Effector CD4-positive, alpha-beta T cell (primary cell): ENCODE data around the gene SYCP2L.
"Not testable (repeated sequence)": the region's sequence is repeated elsewhere in the genome, so short reads cannot be mapped to it uniquely, and the experiment has no call there.

ENCODE experiments used
- DNase-seq: peaks from one replicate; pipeline ENCODE4 v3.0.0-alpha.2; 2020

Gene SYCP2L

DNA sequence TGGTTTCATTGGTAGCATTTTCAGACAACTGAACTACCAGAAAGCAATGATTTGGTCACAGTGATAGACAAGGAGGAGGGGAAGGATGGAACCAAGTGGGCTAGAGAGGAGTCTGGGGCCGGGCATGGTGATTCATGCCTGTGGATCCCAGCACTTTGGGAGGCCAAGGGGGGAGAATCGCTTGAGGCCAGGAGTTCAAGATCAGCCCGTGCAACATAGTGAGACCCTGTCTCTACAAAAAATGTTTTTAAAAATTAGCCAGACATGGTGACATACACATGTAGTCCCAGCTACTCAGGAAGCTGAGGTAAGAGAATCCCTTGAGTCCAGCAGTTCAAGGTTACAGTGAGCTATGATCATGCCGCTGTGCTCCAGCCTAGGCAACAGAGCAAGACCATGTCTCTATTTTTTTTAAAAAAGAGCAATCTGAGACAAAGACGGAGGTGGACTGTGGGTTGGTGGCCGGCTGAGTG is 70.6 kb downstream of the SYCP2L start:
- DNase-seq, result no peak

DNA sequence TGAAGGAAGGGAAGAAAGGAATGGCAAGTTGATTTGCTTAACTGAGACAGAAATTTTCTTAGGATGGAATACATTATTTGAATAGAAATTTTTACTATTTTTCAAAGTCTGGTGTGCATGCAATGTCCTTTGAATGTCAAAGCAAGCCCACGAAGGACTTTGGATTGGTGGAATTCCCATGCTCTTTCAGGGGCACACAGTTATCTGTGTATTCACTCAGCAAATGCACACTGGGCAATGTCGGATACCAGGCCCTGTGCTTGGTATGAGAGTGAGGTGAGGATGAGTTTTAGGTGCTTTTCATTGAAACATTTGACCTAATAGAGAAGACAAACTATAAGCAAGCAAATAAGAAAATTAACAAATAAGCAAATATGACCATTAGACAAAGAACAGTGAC is 73.3 kb downstream of the SYCP2L start:
- DNase-seq, result no peak

DNA sequence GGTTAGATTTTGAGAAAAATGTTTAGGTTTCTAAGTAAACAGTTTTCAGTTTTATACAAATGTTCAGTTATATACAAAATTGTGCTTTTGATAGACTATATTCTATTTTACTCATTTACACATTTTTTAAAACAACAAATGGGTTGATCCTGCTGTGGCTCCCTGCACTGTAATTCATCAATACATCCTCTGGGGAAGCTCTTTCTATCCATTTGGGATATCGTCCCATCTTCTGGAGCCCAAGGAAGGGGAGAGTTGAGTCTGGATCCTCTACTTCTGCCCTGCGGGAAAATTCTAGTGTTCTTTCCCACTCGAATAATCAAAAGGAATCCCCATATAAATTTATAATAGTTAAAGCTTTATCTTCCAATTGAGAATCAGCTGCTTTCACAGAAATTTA is 75.0 kb downstream of the SYCP2L start:
- no peak for DNase-seq

DNA sequence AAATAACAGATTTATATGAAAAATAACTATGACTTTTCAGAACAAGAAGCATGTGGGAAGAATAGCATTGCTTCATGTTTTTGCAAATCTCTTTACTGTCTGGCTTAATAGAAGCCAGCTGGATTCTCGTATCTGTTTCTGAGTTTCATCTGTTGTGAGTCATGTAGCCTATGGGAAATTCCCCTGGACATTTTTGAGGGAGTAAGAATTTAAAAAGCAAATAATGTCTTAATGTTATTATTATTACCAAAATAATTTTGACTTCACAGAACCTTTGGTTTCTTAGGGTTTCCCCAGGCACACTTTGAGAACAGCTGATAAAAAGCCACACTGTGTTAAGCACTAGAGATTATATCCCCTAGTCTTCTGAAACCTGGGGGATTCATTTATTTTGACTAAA is 75.8 kb downstream of the SYCP2L start:
- no peak for DNase-seq

DNA sequence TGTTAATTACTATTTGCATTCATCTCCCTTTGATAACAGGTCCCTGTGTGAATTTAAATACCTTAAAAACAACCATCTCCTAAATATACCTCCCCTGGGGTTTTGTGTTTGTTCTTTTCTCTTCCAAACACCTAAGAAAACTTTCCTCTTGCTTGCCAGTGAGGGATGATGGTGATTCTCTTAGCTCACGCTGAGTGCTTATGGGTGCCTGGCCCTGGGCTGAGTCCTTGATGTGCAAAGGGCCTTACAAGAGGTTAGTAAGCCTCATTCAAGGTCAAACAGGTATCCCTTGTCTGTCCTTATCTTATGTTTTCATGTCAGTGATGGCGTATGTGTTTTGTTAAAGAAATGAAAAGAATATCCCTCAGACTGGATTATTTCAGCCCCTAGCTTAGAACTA is 76.3 kb downstream of the SYCP2L start:
- no peak for DNase-seq

DNA sequence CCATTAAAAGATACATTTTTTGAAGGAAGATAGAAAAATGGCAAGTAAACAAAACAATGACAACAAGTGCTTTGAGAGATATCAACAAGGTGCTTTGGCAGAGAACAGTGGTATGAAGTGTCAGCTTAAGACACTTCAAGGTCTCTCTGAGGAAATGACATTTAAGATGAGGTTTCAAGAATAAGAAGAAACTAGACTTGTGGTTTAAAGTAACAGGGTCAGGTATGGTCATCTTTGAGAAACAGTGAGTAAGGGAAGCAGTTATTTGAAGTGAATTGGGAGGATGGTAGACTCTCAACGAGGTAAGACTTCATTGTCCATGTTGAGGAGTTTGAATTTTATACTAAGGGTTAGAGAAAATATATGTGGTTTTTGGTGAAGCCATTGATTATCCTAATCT is 77.8 kb downstream of the SYCP2L start:
- DNase-seq, result no peak

DNA sequence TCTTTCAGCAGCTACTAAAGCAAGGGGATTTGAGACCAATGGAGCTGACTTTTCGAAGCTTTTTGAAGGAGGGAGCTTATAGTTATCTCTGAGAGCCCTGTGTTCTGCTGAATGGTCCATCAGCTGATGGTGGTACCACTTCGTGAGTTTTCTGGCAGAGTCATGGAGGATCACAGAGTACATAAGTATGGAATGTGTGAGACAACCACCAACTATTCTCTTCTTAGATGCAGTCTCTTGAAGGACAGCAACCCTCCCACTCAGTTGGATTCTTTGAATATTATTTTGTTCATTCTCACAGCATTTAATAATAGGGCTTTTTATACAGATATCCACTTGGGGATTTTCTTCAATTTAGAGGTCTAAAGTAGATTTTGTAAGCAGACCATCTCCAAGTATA is 81.9 kb downstream of the SYCP2L start:
- no peak for DNase-seq

DNA sequence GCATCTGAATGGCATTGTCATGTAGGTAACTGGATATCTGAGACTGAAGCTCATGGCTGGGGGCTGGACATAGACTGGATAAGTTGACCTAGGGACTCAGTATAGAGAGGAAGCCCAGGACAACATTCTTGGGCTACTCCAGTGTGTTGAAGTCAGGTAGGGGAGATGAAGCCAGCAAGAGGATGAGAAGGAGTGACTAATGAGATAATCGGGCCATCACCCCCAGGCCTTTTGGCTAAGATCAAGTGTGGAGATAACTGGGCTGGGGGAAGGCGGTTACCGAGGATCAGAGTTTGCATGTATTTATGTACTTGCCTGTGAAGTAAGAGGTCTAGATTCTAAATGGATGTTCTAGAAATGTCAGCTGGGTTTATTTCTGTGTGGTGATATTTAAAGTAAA is 83.9 kb downstream of the SYCP2L start:
- DNase-seq, result no peak

DNA sequence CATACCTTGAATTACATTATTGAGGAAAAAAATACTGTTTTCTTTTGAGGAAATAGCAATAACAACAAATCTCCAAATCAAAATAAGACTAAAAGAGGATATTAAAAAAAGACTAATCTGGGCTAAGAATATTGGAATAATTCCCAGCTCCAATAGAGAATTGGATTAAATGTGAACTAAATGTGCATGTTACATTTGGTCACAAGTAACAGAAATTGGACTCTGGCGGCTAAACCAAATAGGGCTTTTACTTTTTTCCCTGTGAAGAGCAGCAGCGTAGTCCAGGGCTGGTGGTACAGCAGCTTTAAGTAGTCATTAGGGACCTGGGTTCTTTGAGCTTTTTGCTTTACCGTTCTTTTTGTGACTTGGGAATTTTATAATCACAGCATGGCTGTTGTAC is 85.3 kb downstream of the SYCP2L start:
- no peak for DNase-seq

DNA sequence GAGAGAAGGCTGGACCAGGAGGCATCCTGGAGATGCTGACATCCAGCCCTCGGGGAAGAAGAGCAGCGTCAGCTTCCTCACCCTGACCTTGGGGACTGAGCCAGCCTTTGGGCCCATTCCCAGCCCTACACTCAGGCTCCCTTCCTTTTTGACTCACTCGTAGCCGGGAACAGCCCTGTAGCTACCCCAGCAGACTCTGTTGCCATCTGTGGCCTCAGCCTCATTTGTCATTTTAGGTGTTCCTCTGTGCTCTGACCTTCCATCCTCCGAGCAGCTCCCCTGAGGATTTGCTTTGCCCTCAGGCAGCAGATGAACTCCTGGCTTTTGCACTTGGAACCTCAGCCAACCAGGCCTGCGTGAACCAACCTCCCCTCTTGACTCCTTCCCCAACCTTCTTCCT is 89.7 kb downstream of the SYCP2L start:
- DNase-seq, result no peak

DNA sequence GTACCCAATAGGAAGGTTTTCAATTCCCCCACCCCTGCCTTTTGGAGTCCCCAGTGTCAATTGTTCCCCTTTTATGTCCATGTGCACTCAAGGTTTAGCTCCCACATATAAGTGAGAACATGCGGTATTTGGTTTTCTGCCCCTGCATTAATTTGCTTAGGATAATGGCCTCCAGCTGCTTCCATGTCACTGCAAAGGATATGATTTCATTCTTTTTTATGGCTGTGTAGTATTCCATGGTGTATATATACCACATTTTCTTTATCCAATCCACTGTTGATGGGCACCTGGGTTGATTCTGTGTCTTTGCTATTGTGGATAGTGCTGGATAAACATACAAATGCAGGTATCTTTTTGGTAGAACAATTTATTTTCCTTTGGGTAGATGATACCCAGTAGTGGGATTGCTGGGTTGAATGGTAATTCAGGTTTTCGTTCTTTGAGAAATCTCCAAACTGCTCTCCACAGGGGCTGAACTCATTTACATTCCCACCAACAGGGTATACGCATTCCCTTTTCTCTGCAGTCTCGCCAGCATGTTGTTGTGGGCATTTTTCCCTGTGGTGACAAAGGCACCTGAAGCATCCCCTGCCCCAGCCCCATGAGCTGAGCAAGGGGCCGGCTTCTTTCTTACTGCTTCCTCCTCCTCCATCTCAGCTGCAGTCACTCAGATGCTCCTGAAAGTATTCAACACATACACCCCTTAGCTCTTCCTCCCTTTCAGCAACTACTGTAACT is 90.5 kb downstream of the SYCP2L start:
- DNase-seq, result no peak

DNA sequence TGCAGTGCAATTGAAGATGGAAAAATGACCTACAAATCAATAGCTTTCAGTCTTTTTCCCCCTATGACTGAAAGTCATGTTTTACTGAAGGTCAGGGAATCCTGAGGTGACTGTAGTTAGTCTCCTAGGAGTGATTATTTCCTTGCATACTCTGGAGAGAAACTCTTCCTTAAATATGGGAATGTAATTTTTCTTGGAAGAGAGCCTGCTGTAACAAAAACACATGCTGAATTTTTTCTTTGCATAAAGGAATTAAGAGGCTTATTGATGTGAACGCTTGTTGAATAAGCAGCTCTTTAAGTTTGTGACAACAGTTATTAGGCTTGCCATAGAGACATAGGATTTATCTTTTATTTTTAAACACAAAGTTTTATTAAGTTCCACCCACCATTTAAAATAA is 92.8 kb downstream of the SYCP2L start:
- no peak for DNase-seq

DNA sequence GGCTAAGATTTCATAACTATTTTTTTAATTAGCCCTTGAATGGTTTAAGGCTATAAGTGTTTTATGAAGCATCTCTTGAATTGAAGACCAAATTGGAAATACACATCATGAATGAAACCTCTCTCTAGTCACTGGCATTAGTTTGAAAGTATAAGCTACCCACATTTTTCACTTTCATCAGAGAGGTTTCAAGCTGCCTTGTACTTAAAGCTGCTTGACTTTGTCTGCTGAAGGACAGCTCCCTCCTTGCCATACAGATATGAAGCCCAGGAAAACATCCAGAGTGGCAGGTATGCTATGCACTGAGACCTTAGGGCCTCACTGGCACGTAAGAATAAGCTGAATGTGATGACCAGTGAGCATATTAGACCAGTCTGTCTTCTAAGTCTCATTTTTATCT is 94.6 kb downstream of the SYCP2L start:
- no peak for DNase-seq

DNA sequence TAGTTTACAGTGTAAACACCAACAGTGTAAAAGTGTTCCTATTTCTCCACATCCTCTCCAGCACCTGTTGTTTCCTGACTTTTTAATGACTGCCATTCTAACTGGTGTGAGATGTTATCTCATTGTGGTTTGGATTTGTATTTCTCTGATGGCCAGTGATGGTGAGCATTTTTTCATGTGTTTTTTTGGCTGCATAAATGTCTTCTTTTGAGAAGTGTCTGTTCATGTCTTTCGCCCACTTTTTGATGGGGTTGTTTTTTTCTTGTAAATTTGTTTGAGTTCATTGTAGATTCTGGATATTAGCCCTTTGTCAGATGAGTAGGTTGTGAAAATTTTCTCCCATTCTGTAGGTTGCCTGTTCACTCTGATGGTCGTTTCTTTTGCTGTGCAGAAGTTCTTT is 98.1 kb downstream of the SYCP2L start:
- DNase-seq, result not testable (repeated sequence)

DNA sequence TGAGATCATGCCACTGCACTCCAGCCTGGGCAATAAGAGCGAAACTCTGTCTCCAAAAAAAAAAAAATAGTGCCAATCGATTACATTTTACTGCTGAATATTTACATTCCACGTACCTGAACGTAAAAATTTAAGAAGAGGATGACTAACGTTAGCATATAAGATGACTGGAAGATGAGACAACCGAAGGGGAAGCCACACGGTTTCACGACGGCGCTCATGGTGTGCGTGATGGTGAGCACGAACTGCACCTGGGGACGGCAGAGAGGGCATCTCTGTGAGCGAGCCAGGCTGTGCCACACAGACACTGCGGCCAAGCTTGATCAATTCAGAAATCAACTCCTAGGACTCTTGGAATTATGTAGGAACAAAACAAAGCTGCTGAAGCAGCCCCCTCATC is 102.7 kb downstream of the SYCP2L start:
- DNase-seq, result no peak

DNA sequence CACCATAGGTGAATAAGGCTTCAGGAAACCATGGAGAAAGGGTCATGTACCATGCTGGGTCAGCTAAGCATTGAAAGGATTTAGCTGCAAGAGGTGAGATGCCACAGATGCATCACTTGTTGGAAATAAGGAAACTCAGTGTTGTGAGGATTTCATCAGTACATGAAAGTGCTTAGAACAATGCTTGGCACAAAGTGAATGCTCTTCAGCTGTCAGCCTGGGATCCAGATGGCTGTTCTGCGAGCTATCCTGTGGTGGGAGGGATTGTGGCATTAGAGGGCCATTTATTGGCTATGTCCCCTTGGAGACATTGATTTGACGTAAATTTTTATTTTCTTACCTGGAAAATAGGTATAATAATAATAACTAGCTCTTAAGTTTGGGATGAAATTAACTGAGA is 104.3 kb downstream of the SYCP2L start:
- no peak for DNase-seq

DNA sequence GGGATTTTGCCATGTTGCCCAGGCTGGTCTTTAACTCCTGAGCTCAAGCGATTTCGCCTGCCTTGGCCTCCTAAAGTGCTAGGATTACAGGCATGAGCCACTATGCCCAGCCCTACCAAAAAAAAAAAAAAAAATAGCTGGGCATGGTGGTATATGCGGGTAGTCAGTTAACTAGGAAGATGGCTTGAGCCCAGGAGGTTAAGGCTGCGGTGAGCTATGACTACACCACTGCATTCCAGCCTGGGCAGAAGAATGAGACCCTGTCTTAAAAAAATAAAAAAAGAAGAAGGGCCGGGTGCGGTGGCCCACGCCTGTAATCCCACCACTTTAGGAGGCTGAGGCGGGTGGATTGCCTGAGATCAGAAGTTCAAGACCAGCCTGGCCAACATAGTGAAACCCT is 107.0 kb downstream of the SYCP2L start:
- no peak for DNase-seq

DNA sequence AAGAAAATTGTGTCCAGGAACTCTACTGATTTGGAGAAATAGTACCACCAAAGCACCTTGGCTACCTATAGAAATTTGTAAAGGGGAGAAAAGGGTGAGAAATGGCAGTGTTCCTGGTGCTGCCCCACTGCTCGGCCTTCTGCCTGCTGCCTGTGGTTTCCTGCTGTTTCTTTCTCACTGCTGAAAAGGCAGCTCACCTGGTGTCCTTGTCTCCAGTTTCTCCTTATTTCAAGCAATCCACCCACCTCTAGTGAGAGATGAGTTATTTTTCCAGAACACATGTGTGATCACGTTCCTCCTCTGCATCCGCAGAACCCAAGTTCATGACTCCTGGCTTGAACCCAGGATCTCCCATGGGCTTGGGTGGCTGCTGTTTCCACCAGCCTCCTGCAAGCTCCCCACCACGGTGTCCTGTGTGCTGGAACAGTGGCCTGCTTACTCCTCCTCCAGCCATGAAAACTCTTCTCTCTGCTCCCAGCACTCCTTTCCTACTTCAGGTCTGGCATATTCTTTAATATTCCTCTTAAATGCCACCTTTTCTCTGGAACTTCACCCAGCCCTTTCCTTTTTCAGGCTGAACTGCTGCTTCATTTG is 108.4 kb downstream of the SYCP2L start:
- DNase-seq, result no peak

DNA sequence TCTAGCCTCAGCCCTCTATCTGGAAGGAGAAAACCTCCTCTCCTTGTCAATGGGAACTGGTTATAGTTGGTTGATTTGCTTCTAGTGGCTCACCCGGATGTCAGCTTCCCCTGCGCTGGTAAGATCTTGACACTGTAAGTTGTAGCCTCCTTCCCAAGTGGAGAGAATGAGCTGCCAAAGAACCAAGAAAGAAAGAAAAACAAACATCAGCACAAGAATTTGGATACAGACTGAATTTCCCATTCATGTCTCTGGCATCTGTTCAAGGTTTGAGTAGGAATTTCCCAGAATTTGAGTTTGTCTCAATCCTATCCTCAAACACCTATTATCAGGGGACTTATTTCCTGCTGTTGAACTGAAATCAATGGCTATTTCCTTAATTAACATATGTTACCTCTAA is 113.1 kb downstream of the SYCP2L start:
- DNase-seq, result no peak

DNA sequence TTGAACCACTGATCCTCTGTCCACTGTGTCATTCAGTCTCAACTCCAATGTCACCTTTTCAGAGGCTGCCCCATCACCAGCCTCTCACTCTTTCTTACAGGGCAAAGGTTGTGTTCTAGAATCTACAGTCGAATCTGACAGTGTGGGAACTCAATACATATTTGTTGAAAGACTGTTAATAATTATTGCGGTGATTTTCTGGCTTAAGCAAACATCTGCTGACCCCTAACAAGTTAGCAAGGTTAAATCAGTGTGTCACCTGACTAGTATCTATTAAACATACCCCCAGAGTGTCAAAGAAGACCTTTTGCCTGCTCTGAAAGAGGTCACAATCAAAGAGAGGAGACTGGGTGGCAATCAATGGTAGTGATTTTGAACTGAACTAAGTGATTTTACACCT is 115.3 kb downstream of the SYCP2L start:
- DNase-seq, result no peak

DNA sequence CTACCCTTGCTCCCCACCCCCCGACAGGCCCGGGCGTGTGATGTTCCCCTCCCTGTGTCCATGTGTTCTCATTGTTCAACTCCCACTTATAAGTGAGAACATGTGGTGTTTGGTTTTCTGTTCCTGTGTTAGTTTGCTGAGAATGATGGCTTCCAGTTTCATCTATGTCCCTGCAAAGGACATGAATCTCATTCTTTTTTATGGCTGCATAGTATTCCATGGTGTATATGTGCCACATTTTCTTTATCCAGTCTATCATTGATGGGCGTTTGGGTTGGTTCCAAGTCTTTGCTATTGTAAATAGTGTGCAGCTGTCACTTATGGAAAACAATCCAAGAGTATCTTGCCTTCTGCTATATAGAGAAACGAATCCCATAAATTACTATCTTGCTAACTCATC is 116.4 kb downstream of the SYCP2L start:
- not testable (repeated sequence) for DNase-seq

DNA sequence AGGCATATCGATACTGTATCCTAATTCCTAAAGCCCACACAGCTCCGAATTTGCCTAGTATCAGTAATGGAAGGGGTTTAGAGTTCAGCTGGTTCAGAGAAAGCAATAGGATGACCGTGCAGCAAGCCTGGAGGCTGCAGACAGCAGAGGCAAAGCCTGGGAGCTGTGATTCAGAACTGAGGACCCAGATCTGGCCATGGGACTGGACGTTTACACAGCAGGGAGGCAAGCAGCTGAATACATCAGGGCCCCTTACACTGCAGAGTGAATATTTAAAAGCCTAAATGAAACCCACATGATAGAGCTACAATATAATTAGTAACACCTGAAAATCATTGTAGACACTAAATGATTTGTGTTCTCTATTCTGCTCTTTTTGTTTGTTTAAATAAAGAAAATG is 119.2 kb downstream of the SYCP2L start:
- DNase-seq, result no peak

DNA sequence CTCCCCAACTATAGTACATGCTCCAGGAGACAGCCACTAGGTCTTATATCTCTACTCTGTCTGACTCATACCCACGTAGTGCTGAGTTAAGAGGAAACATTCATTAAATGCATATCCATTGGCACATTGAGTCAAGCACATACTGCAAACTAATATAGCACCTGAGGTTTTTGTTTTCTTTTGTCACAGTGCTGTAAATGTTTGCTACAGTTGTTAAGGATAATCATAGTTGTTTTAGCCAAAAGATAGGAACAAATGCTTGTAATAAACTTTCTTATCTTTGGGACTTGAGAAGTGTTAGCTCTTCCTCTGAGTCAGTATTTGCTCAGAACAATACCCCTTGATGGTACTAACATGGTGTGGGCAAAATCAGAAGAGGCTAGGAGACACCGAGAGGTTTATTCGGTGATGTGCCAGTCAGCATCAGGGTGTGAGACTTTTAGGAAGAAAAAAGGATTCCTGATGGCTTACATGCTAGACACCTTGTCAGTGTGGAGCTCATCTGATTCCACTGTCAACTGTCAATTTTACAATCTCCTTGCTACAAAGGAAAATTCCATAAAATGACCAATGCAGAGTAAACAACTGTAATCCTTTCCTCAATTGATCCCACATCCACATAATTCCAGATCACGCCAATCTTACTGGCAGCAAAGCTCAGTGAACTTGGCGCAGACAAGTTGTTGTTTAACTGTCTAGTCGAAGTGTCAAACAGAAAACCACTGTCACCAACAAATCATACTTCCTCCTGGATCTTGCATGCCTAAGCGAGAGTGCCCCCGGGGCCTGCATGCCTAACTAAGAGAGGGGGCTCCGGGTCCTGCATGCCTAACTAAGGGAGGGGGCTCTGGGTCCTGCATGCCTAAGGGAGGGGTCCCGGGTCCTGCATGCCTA is 121.1 kb downstream of the SYCP2L start:
- no peak for DNase-seq

DNA sequence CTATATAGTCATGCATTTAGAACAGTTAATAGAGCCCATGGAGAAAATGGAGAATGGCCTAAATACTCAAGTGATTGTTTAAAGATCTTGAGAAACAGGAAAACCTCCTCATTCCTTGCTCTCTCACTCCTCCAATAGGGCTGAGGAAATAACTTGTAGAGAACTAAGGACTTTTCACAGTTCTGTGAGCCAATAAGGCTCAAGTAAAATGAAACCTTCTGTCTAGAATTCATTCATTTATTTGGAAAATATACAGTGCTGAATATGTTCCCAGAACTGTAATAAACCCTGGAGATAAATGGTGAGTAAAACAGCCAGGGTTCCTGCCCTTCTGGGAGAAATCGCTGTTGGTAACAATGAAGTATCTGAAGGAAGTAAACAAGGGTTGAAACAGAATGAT is 122.0 kb downstream of the SYCP2L start:
- DNase-seq, result no peak
